Breast epithelium (tissue), 3 donors: ENCODE results near the gene ZNF614.

Experiments used
- POLR2A ChIP-seq: fragments of 450-650 bp; IDR thresholded peaks from one replicate; pipeline ENCODE4 v1.6.1; 2016; ENCODE audit warnings: antibody characterized with exemption, mild to moderate bottlenecking, moderate library complexity
- POLR2AphosphoS5 ChIP-seq, 3 donors: sonication (generic); formaldehyde crosslinking; IDR thresholded peaks; one replicate each; pipeline ENCODE4 v1.6.1; 2017; ENCODE audit warnings: antibody characterized with exemption in 3 of 3

- TF ChIP-seq POLR2A (no peak), POLR2AphosphoS5 (IDR thresholded peaks at IDR 0.05) (no peak)
Measured at GRCh38 chr19:52065399-52065798, 37.2 kb upstream of the ZNF614 start.
